ENCODE measurements around the gene ZSCAN25. TPM values are rescaled to one million over a fixed set of nuclear protein-coding genes. Genes with fewer than 3 reads are reported as not detected.

Gene ZSCAN25
- total RNA-seq, 4 donors from 2014 or later, result 10.9 to 26.5 (median 18.4) TPM

DNA sequence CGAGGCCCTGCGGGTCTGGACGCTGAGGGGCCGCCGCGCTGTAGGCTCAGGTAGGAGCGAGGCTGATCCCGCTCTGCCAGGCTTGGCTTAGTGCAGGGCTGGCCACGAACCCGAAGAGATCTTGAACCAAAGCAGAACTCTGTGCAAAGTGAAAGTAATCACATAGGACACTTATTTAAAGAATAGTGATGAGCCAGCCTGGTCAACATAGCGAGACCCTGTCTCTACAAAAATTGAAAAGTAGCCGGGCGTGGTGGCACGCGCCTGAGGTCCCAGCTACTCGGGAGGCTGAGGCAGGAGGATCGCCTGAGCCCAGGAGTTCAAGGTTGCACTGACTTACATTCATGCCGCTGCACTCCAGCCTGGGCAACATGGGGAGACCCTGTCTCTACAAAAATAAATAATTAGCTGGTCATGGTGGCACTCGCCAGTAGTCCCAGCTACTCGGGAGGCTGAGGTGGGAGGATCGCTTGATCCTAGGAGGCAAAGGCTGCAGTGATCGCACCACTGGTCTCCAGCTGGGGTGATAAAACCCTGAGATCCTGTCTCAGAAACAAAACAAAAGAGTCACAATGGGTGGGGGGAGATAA lies 541 bp downstream of the ZSCAN25 start:
- Histone ChIP-seq H3K27ac (peak overlapping the region; percentile 81 to 92 (median 88)), H3K9me3 (no peaks in the 10 kb centered on the region), H3K27me3 (no peaks in the 10 kb centered on the region), H3K4me3 (peak overlapping the region; percentile 86 to 96), H3K4me1 (peaks cover 0 to 25% (median 7%) of the 10 kb centered on the region in 3 donors), H3K36me3 (peaks cover 0 to 43% of the 10 kb centered on the region in 2 donors)
- TF ChIP-seq EP300 (IDR thresholded peaks at IDR 0.05) (no peak), POLR2AphosphoS5 (IDR thresholded peaks at IDR 0.05) (no peak), POLR2A (IDR thresholded peaks at IDR 0.05) (no peak)
- TF ChIP-seq, protein P1, sequence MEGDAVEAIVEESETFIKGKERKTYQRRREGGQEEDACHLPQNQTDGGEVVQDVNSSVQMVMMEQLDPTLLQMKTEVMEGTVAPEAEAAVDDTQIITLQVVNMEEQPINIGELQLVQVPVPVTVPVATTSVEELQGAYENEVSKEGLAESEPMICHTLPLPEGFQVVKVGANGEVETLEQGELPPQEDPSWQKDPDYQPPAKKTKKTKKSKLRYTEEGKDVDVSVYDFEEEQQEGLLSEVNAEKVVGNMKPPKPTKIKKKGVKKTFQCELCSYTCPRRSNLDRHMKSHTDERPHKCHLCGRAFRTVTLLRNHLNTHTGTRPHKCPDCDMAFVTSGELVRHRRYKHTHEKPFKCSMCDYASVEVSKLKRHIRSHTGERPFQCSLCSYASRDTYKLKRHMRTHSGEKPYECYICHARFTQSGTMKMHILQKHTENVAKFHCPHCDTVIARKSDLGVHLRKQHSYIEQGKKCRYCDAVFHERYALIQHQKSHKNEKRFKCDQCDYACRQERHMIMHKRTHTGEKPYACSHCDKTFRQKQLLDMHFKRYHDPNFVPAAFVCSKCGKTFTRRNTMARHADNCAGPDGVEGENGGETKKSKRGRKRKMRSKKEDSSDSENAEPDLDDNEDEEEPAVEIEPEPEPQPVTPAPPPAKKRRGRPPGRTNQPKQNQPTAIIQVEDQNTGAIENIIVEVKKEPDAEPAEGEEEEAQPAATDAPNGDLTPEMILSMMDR (IDR thresholded peaks at IDR 0.05), result no peak
- ATAC-seq, result no peak
- 32 to 62% methylated on average over 4 to 11 of the region's 22 CpGs for WGBS, 2 donors (ENCODE audit: low coverage in 1 of 2)

DNA sequence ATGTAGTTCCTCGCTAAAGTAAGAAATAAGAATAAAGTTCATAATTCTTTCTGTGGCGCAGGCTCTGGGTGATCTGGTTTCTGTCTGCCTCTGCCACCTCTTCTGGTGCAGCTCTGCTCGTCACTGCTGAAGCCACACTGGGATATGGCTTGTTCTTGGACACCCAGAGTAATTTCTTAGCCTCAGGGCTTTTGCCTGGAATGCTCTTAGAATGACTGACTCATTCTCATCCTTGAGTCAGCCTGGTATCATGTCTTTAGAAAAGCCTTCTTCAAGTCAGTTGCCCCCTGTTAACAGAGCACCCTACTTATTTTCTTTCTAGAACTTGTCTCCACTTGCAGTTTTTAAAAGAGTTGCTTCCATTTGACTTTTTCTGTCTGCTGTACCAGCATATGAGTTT lies 2.0 kb downstream of the ZSCAN25 start:
- no peaks in the 10 kb centered on the region for H3K9me3 ChIP-seq
- TF ChIP-seq POLR2A (IDR thresholded peaks at IDR 0.05) (no peak), EP300 (IDR thresholded peaks at IDR 0.05) (no peak)
- TF ChIP-seq, protein P1 (IDR thresholded peaks at IDR 0.05), result no peak
- no peak for ATAC-seq
- H3K27me3 ChIP-seq, result no peaks in the 10 kb centered on the region
- 77 to 95% methylated on average over 3 of the region's 3 CpGs for WGBS, 2 donors (ENCODE audit: low coverage in 1 of 2)
- no peak overlapping the region for H3K27ac ChIP-seq
- peaks cover 0 to 25% (median 7%) of the 10 kb centered on the region in 3 donors for H3K4me1 ChIP-seq
- peaks cover 0 to 57% of the 10 kb centered on the region in 2 donors for H3K36me3 ChIP-seq
- H3K4me3 ChIP-seq, result no peak overlapping the region

DNA sequence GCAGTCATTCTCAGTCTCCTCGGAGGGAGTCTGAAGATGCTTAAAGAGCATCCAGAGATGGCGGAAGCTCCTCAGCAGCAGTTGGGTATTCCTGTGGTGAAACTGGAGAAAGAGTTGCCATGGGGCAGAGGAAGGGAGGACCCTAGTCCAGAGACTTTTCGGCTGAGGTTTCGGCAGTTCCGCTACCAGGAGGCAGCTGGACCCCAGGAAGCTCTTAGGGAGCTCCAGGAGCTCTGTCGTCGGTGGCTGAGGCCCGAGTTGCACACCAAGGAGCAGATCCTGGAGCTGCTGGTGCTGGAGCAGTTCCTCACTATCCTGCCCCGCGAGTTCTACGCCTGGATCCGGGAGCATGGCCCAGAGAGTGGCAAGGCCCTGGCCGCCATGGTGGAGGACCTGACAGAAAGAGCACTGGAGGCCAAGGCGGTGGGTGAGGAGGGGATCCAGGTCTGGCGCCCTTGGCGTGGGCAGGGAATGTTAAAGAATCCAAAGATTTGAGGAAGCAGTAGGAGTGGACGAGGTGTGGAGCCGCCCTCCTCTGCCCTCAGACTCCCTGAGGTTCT lies 2.9 kb downstream of the ZSCAN25 start:
- 90 to 100% methylated on average over 1 to 2 of the region's 18 CpGs for WGBS, 2 donors (ENCODE audit: low coverage in 1 of 2)
- Histone ChIP-seq H3K9me3 (no peaks in the 10 kb centered on the region), H3K4me3 (no peak overlapping the region), H3K36me3 (peaks cover 0 to 66% of the 10 kb centered on the region in 2 donors), H3K4me1 (peaks cover 0 to 25% (median 7%) of the 10 kb centered on the region in 3 donors), H3K27ac (no peak overlapping the region), H3K27me3 (no peaks in the 10 kb centered on the region)
- no peak for ATAC-seq
- TF ChIP-seq, protein P1 (IDR thresholded peaks at IDR 0.05), result no peak
- TF ChIP-seq POLR2A (IDR thresholded peaks at IDR 0.05), result no peak

DNA sequence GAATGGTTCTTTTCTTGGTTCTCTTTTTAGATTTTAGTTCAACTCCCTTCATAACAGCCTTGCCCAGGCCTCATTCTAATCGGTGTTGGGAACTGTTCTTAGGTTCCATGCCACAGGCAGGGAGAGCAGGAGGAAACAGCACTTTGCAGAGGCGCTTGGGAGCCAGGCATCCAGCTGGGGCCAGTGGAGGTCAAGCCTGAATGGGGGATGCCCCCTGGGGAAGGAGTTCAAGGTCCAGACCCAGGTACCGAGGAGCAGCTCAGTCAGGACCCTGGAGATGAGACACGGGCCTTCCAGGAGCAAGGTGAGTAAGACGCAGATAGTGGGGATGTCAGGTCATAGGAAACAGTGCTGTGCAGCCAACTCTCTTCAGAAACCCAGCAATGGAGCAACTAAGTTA lies 4.5 kb downstream of the ZSCAN25 start:
- TF ChIP-seq POLR2AphosphoS5 (IDR thresholded peaks at IDR 0.05) (no peak), POLR2A (IDR thresholded peaks at IDR 0.05) (no peak), EP300 (IDR thresholded peaks at IDR 0.05) (no peak)
- TF ChIP-seq, protein P1 (IDR thresholded peaks at IDR 0.05), result no peak
- H3K4me1 ChIP-seq, result peaks cover 0 to 20% (median 7%) of the 10 kb centered on the region in 3 donors
- 95 to 100% methylated on average over 2 of the region's 5 CpGs for WGBS, 2 donors (ENCODE audit: low coverage in 1 of 2)
- no peak overlapping the region for H3K4me3 ChIP-seq
- ATAC-seq, result no peak
- no peaks in the 10 kb centered on the region for H3K9me3 ChIP-seq
- no peak overlapping the region for H3K27ac ChIP-seq
- H3K36me3 ChIP-seq, result peaks cover 0 to 82% of the 10 kb centered on the region in 2 donors
- no peaks in the 10 kb centered on the region for H3K27me3 ChIP-seq

DNA sequence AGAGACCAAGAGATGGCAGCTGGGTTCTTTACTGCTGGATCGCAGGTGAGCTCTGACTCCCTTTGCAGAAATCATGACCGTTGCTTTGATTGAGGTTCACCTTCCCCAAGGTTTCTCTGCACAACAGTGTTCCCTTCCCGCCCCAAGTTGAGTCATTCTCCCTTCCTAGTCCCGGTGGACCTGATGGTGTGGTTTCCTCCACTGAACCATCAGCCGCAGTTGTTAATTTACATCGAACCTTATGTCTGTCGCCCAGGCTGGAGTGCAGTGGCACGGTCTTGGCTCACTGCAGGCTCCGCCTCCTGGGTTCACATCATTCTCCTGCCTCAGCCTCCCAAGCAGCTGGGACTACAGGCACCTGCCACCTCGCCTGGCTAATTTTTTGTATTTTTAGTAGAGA lies 5.8 kb downstream of the ZSCAN25 start:
- H3K4me3 ChIP-seq, result no peak overlapping the region
- no peaks in the 10 kb centered on the region for H3K27me3 ChIP-seq
- peaks cover 0 to 14% (median 4%) of the 10 kb centered on the region in 3 donors for H3K4me1 ChIP-seq
- WGBS, 2 donors (ENCODE audit: low coverage in 1 of 2), result 70 to 83% methylated on average over 2 to 10 of the region's 10 CpGs
- H3K27ac ChIP-seq, result no peak overlapping the region
- ATAC-seq, result no peak
- no peaks in the 10 kb centered on the region for H3K9me3 ChIP-seq
- H3K36me3 ChIP-seq, result peaks cover 0 to 96% of the 10 kb centered on the region in 2 donors
- TF ChIP-seq EP300 (IDR thresholded peaks at IDR 0.05) (no peak), POLR2A (IDR thresholded peaks at IDR 0.05) (no peak), POLR2AphosphoS5 (IDR thresholded peaks at IDR 0.05) (no peak)
- TF ChIP-seq, protein P1 (IDR thresholded peaks at IDR 0.05), result no peak

All from gastroesophageal sphincter (tissue), 4 donors.